GM06990 (cell line): ENCODE measurements around the gene RBM34.

Experiments used
- DNase-seq: peaks from one replicate; pipeline ENCODE4 v3.0.0-alpha.2; 2011; ENCODE audit not compliant: insufficient read length; ENCODE audit errors: extremely low read depth
- H3K27me3 ChIP-seq: replicated peaks from 2 replicates; pipeline ENCODE4 v1.6.0; 2011; ENCODE audit warnings: low read length; ENCODE audit not compliant: control insufficient read depth, insufficient read depth
- H3K36me3 ChIP-seq: 2 replicates; pipeline ENCODE4 v1.5.1; 2011; ENCODE audit warnings: low read length; ENCODE audit not compliant: control insufficient read depth, insufficient read depth
- H3K4me3 ChIP-seq: replicated peaks from 2 replicates; pipeline ENCODE4 v1.5.1; 2011; ENCODE audit warnings: low read depth, mild to moderate bottlenecking, control low read depth, low read length
- CTCF ChIP-seq: IDR thresholded peaks from 2 replicates; pipeline ENCODE4 v1.5.1; 2011; ENCODE audit warnings: low read length, control low read depth, mild to moderate bottlenecking, inconsistent platforms; ENCODE audit not compliant: insufficient read depth, poor library complexity, severe bottlenecking

RBM34 gene

GRCh38 chr1:235158680-235159079 is 2.4 kb downstream of the RBM34 start:
- DNase-seq = no peak
- Histone ChIP-seq H3K4me3 (no peak overlapping the region), H3K27me3 (no peaks in the 10 kb centered on the region), H3K36me3 (peaks cover 15% of the 10 kb centered on the region)
- no peak for TF ChIP-seq CTCF

- no peaks in the 10 kb centered on the region for H3K27me3 ChIP-seq
- DNase-seq = no peak
- no peak overlapping the region for H3K4me3 ChIP-seq
- H3K36me3 ChIP-seq = peaks cover 17% of the 10 kb centered on the region
- no peak for TF ChIP-seq CTCF
These were observed 3.9 kb downstream of the RBM34 start for GRCh38 chr1:235157150-235157549.

- DNase-seq = no peak
- no peak overlapping the region for H3K4me3 ChIP-seq
- TF ChIP-seq CTCF = no peak
- H3K27me3 ChIP-seq = no peaks in the 10 kb centered on the region
- H3K36me3 ChIP-seq = peaks cover 17% of the 10 kb centered on the region
These were observed 4.3 kb downstream of the RBM34 start for GRCh38 chr1:235156740-235157139.

- no peak for TF ChIP-seq CTCF
- Histone ChIP-seq H3K27me3 (no peaks in the 10 kb centered on the region), H3K4me3 (no peak overlapping the region), H3K36me3 (peaks cover 19% of the 10 kb centered on the region)
- no peak for DNase-seq
These were observed 4.8 kb downstream of the RBM34 start for GRCh38 chr1:235156265-235156664.

GRCh38 chr1:235152235-235152634 is 8.8 kb downstream of the RBM34 start:
- Histone ChIP-seq H3K36me3 (peaks cover 15% of the 10 kb centered on the region), H3K4me3 (no peak overlapping the region), H3K27me3 (no peaks in the 10 kb centered on the region)
- DNase-seq = no peak
- no peak for TF ChIP-seq CTCF

- DNase-seq = no peak
- TF ChIP-seq CTCF = no peak
- no peak overlapping the region for H3K4me3 ChIP-seq
- H3K36me3 ChIP-seq = peaks cover 9% of the 10 kb centered on the region
- H3K27me3 ChIP-seq = no peaks in the 10 kb centered on the region
These were observed 10.0 kb downstream of the RBM34 start for GRCh38 chr1:235151033-235151432.
